ENCODE data around the gene LARGE1. TPM values are rescaled to one million over a fixed set of nuclear protein-coding genes. Genes with fewer than 3 reads are reported as not detected.

LARGE1 gene
- total and polyA plus RNA-seq, 2 of the 13 experiments (the other 11 are each of a cell fraction or from before 2014, with no cell fraction given): 8.4 to 11.0 TPM

- no peak for TF ChIP-seq GLMP (CRISPR knock-in tag; IDR thresholded peaks at IDR 0.05; ENCODE audit: borderline replicate concordance)
- no peak for TF ChIP-seq HCFC1 (IDR thresholded peaks at IDR 0.05; ENCODE audit: low read depth, low read length)
- no peak for TF ChIP-seq ZNF232 (CRISPR knock-in tag; IDR thresholded peaks at IDR 0.05; ENCODE audit: borderline replicate concordance)
These were observed 176.5 kb downstream of the LARGE1 start (continued) for GRCh38 chr22:33743756-33744155.

GRCh38 chr22:33741025-33741424 is 179.3 kb downstream of the LARGE1 start:
- TF ChIP-seq SALL1 (CRISPR knock-in tag; IDR thresholded peaks at IDR 0.05) (no peak), IRX3 (CRISPR knock-in tag; IDR thresholded peaks at IDR 0.05; ENCODE audit: borderline replicate concordance, low read depth) (no peak), KMT2B (CRISPR knock-in tag; IDR thresholded peaks at IDR 0.05) (no peak), SKI (IDR thresholded peaks at IDR 0.05; ENCODE audit: partially characterized antibody) (no peak), THYN1 (CRISPR knock-in tag; IDR thresholded peaks at IDR 0.05; ENCODE audit: borderline replicate concordance, low read depth) (no peak), ZNF329 (CRISPR knock-in tag; IDR thresholded peaks at IDR 0.05; ENCODE audit: low read depth) (no peak), ZNF691 (CRISPR knock-in tag; IDR thresholded peaks at IDR 0.05; ENCODE audit: borderline replicate concordance, low read depth) (no peak), CAMTA2 (CRISPR knock-in tag; IDR thresholded peaks at IDR 0.05; ENCODE audit: borderline replicate concordance) (no peak), ZNF20 (CRISPR knock-in tag; IDR thresholded peaks at IDR 0.05) (no peak), ZFX (CRISPR knock-in tag; IDR thresholded peaks at IDR 0.05; ENCODE audit: low read depth) (no peak), ZFP37 (CRISPR knock-in tag; IDR thresholded peaks at IDR 0.05; ENCODE audit: borderline replicate concordance) (no peak)
- FAIRE-seq (no peak), ATAC-seq (no peak), DNase-seq (ENCODE audit: low spot score) (no peak)
- ChIA-PET CTCF (ENCODE audit: low intra/inter-chr PET ratio, low total read pairs) (no interaction called here), POLR2A (no interaction called here)
- Histone ChIP-seq H3K27ac (ENCODE audit: extremely low read length, insufficient read depth, low read length) (no peak overlapping the region), H3K4me1 (ENCODE audit: insufficient read depth, low read length) (no peaks in the 10 kb centered on the region), H3K36me3 (replicated peaks in 1 of 2; ENCODE audit: control insufficient read depth in 1 of 2, insufficient read depth in 2 of 2, low read length in 2 of 2) (no peaks in the 10 kb centered on the region), H4K20me1 (ENCODE audit: insufficient read depth, low read length) (no peaks in the 10 kb centered on the region), H2AFZ (ENCODE audit: low read length) (no peak overlapping the region), H3K27me3 (ENCODE audit: control insufficient read depth in 1 of 2, insufficient read depth in 2 of 2, low read length in 2 of 2) (no peaks in the 10 kb centered on the region), H3K79me2 (ENCODE audit: insufficient read depth, low read length) (no peaks in the 10 kb centered on the region), H3K9me3 (ENCODE audit: low read length) (no peaks in the 10 kb centered on the region), H3K4me2 (ENCODE audit: low read depth, low read length) (no peak overlapping the region), H3K9ac (ENCODE audit: insufficient read depth, low read depth, low read length) (no peak overlapping the region), H3K4me3 (replicated peaks in 1 of 3; ENCODE audit: insufficient read depth in 1 of 3, low read depth in 2 of 3, low read length in 3 of 3) (no peak overlapping the region)
- 100% methylated on average over 3 of the region's 3 CpGs for WGBS (ENCODE audit: low lambda C conversion rate)
- intact Hi-C loops (cut with micrococcal nuclease; ENCODE audit: unreplicated experiment): no loop called here
- in situ Hi-C loops (cut with HindIII; ENCODE audit: extremely low pct_ligation_motif_present, low pct_unique_long_range_greater_than_20kb): no loop called here
- BruUV-seq (replicated peaks): no TSS peak
